ENCODE data around the gene SDS. TPM values are rescaled to one million over a fixed set of nuclear protein-coding genes. Genes with fewer than 3 reads are reported as not detected.

The SDS gene
- total RNA-seq, 1 donor from 2014 or later, result not detected

DNA sequence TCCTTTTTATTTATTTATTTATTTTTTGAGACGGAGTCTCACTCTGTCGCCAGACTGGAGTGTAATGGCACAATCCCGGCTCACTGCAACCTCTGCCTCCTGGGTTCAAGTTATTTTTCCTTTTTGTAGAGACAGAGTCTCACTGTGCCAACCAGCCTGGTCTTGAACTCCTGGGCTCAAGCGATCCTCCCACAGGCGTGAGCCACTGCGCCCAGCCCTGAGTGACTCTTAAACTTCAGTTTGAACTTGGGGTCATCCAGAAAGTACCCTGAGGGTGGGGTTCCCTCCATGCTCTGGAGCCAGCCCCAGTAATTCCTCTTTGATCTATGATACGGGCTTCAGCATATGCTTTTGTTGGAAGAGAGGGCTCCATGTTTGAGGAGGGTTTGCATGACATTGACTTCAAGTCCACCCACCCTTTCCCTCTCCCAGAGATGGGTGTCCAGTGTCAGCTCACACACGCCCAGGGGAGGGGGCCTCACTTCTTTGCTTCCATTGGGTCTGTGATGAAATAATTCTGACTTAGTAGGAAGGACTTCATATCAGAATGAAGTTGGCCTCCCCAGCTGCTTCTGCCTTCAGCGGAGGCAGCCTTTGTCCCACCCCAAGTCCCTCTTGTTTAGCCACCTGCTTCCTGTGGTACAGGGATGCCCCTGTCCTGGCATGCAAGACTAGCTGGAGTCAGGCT lies 11.9 kb downstream of the SDS start:
- Mint-ChIP-seq H3K9me3 (no peaks in the 10 kb centered on the region), H3K4me1 (ENCODE audit: low read depth) (no peaks in the 10 kb centered on the region)
- intact Hi-C loops (cut with micrococcal nuclease), result no loop called here

DNA sequence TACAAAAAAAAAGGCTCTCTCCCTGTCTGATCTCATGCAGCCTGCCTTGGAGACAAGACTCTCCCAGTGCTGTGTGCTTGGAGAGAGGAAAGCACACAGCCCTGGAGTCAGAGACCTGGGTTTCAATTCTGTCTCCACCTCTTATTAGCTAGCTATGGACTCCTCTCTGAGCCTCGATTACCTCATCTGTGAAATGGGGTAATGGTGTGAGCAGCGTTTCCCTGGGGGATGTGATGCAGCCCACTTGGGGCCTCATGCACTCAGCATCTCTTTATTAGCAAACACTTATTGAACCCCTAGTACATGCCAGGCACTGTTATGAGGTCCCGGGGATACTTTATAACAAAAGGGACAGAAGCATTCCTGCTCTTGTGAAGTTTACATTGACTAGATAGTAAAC lies 12.5 kb downstream of the SDS start:
- peaks cover 6% of the 10 kb centered on the region for H3K36me3 Mint-ChIP-seq (ENCODE audit: low read depth)
- H3K9me3 Mint-ChIP-seq, result no peaks in the 10 kb centered on the region
- intact Hi-C loops (cut with micrococcal nuclease), result no loop called here
- H3K4me1 Mint-ChIP-seq (ENCODE audit: low read depth), result no peaks in the 10 kb centered on the region
- H3K27me3 Mint-ChIP-seq (ENCODE audit: low read depth), result no peaks in the 10 kb centered on the region
- DNase-seq (ENCODE audit: low spot score), result no peak
- no peak overlapping the region for H3K27ac Mint-ChIP-seq
- H3K4me3 Mint-ChIP-seq (ENCODE audit: low read depth), result no peak overlapping the region

More for the DNA sequence above, 11.9 kb downstream of the SDS start:
- peaks cover 6% of the 10 kb centered on the region for H3K36me3 Mint-ChIP-seq (ENCODE audit: low read depth)
- H3K4me3 Mint-ChIP-seq (ENCODE audit: low read depth), result no peak overlapping the region
- H3K27me3 Mint-ChIP-seq (ENCODE audit: low read depth), result no peaks in the 10 kb centered on the region
- no peak overlapping the region for H3K27ac Mint-ChIP-seq
- no peak for DNase-seq (ENCODE audit: low spot score)

DNA sequence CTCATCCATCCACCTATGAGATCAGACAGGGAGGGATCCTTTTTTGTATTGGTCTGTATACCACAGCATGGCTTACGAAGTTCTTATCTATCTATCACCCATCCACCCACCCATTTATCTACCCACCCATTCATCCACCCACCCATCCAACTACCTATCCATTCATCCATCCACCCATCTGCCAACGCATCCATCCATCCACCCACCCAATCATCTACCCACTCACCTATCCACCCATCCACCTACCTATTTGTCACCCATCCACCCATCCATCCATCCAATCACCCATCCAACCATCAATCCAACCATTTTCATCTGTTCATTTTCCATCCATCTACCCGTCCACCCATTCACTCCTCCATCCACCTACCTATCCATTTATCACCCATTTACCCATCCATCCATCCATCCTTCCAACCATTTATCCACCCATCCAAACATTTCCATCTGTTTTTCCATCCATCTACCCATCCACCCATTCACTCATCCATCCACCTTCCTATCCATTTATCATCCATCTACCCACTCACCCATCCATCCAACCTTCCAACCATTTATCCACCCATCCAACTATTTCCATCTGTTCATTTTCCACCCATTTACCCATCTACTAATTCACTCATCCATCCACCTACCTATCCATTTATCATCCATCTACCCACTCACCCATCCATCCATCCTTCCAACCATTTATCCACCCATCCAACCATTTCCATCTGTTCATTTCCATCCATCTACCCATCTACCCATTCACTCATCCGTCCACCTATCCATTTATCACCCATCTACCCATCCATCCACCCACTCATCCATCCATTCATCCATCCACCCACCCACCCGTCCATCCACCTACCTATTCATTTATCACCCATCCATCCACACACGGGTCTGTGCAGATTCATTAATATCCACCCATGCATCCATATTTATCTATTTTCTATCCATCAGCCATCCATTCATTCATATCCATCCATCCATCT lies 13.3 kb downstream of the SDS start:
- no peak overlapping the region for H3K27ac Mint-ChIP-seq
- H3K27me3 Mint-ChIP-seq (ENCODE audit: low read depth), result no peaks in the 10 kb centered on the region
- H3K4me1 Mint-ChIP-seq (ENCODE audit: low read depth), result no peaks in the 10 kb centered on the region
- peaks cover 9% of the 10 kb centered on the region for H3K36me3 Mint-ChIP-seq (ENCODE audit: low read depth)
- no peak for DNase-seq (ENCODE audit: low spot score)
- no peaks in the 10 kb centered on the region for H3K9me3 Mint-ChIP-seq
- intact Hi-C loops (cut with micrococcal nuclease), result no loop called here
- no peak overlapping the region for H3K4me3 Mint-ChIP-seq (ENCODE audit: low read depth)

DNA sequence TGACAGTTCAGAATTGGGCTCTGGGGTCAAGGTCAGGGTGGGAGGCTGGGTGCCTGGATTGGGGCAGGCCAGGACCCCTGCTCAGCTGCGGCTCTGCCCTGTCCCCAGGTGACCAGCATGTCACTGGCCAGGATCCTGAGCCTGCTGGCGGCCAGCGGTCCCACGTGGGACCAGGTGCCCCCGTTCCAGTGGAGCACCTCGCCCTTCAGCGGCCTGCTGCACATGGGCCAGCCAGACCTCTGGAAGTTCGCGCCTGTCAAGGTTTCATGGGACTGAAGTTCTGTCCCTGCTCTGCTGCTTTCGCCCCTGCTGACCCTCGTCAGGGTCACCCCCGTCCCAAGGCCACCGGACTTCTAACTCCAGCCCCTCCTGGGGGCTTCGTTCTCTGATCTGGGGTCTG lies 15.3 kb downstream of the SDS start:
- Mint-ChIP-seq H3K4me3 (ENCODE audit: low read depth) (no peak overlapping the region), H3K27ac (no peak overlapping the region), H3K27me3 (ENCODE audit: low read depth) (no peaks in the 10 kb centered on the region), H3K9me3 (no peaks in the 10 kb centered on the region), H3K4me1 (ENCODE audit: low read depth) (no peaks in the 10 kb centered on the region), H3K36me3 (ENCODE audit: low read depth) (peaks cover 9% of the 10 kb centered on the region)
- intact Hi-C loops (cut with micrococcal nuclease), result no loop called here
- no peak for DNase-seq (ENCODE audit: low spot score)

DNA sequence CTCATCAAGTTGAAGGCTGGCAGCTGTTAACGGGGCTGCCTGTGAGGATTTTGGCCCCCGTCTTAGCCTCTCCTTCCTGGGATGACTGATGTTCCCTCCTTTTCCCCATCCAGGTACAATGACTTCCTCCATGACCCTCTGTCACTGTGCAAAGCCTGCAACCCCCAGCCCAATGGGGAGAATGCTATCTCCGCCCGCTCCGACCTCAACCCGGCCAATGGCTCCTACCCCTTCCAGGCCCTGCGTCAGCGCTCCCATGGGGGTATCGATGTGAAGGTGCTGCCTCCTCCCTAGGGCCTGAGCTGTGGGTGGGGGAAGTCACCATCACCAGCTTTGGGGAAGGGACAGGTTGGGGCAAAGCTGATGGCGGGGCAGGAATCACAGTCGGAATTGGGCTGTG lies 16.1 kb downstream of the SDS start:
- no peak overlapping the region for H3K27ac Mint-ChIP-seq
- intact Hi-C loops (cut with micrococcal nuclease), result no loop called here
- no peak overlapping the region for H3K4me3 Mint-ChIP-seq (ENCODE audit: low read depth)
- no peak for DNase-seq (ENCODE audit: low spot score)
- H3K9me3 Mint-ChIP-seq, result no peaks in the 10 kb centered on the region
- H3K27me3 Mint-ChIP-seq (ENCODE audit: low read depth), result no peaks in the 10 kb centered on the region
- no peaks in the 10 kb centered on the region for H3K4me1 Mint-ChIP-seq (ENCODE audit: low read depth)
- H3K36me3 Mint-ChIP-seq (ENCODE audit: low read depth), result peaks cover 9% of the 10 kb centered on the region

DNA sequence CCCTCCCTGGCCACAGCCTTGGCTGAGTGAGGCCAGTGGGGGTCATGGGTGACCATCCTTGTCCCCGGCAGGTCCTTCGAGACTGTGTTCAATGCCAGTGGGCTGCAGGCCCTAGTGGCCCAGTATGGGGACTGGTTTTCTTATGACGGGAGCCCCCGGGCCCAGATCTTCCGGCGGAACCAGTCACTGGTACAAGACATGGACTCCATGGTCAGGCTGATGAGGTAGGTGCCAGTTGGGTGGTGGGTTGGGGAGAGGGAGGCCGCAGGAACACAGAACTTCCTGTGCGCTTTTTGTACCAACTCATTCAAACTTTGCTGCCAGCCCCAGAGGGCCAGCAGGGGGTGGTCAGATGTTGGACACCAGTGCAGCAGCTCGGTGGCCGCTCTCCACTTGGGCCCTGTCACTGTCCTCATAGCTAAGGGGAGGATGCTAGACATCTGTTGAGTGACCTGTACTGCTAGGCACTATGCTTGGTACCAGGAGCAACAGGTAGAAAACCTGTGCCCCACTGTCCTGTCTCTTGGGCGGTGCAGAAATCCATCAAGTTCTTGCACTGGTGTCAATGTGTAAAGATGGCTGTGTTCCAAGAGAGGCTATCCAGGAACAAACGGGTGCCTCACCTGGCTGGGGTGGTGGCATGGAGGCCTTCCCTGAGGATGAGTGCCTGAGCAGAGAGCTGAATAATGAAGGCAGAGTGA lies 16.7 kb downstream of the SDS start:
- no peak overlapping the region for H3K27ac Mint-ChIP-seq
- no peak overlapping the region for H3K4me3 Mint-ChIP-seq (ENCODE audit: low read depth)
- no peaks in the 10 kb centered on the region for H3K27me3 Mint-ChIP-seq (ENCODE audit: low read depth)
- intact Hi-C loops (cut with micrococcal nuclease), result no loop called here
- H3K36me3 Mint-ChIP-seq (ENCODE audit: low read depth), result peaks cover 9% of the 10 kb centered on the region
- H3K9me3 Mint-ChIP-seq, result no peaks in the 10 kb centered on the region
- DNase-seq (ENCODE audit: low spot score), result no peak
- no peaks in the 10 kb centered on the region for H3K4me1 Mint-ChIP-seq (ENCODE audit: low read depth)

DNA sequence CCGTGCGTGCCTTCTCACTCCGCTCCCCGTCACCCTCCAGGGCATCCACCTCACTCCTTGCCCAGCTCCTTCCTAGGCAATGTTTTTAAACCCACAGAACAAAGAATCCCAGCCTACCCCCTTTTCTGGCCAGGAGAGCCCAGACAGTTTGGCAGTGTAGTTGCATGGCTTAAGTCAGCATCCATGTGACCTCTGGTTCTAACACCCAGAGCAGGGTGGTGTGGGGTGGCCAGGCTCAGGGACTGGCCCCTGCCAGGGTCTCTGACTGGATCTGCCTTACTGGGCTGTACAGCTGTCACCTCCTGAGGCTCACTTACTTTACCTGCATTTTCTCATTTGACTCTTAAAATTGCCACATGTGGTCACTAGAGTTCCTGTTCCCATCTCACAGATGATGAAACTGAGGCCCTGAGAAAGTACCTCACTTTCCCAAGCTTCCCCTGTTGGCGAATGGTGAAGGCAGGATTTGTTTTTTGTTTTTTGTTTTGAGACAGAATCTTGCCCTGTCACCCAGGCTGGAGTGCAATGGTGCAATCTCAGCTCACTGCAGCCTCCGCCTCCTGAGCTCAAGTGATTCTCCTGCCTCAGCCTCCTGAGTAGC lies 18.3 kb downstream of the SDS start:
- no peak for DNase-seq (ENCODE audit: low spot score)
- Mint-ChIP-seq H3K4me3 (ENCODE audit: low read depth) (no peak overlapping the region), H3K9me3 (no peaks in the 10 kb centered on the region), H3K4me1 (ENCODE audit: low read depth) (no peaks in the 10 kb centered on the region), H3K36me3 (ENCODE audit: low read depth) (peaks cover 12% of the 10 kb centered on the region), H3K27me3 (ENCODE audit: low read depth) (no peaks in the 10 kb centered on the region), H3K27ac (no peak overlapping the region)
- intact Hi-C loops (cut with micrococcal nuclease), result no loop called here

DNA sequence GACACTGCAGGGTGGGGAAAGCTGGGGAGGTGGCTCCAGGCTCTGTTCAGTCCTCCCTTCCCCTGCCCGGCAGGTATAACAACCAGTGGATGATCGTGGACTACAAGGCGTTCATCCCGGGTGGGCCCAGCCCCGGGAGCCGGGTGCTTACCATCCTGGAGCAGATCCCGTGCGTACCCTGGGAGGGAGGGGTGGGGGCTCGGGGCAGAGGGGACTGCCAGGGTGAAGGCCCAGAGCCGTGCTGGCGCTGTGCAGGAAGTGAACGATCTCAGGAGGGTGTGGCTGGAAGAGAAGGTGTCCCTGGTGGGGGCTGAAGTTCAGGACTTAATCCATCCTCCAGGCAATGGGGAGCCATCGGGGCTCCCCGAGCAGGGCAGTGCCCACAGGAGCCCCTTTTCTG lies 18.9 kb downstream of the SDS start:
- Mint-ChIP-seq H3K27ac (no peak overlapping the region), H3K9me3 (no peaks in the 10 kb centered on the region)
- intact Hi-C loops (cut with micrococcal nuclease), result no loop called here

DNA sequence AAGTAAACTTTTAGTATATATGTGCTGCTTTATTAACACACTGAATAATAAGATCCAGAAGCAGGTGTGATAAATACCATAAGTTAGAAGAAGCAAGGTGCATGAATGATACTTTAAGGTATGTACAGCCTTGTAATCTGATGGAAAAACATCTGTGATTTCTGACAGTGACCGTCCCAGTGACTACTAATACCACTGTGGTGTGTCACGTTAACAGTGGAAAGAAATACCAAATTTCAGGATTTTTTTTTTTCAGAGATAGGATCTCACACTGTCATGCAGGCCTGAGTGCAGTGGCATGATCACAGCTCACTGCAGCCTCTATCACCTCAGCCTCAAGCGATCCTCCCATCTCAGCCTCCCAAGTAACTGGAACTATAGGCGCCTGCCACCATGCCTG lies 21.5 kb downstream of the SDS start:
- Mint-ChIP-seq H3K9me3 (no peaks in the 10 kb centered on the region), H3K27ac (no peak overlapping the region), H3K4me3 (ENCODE audit: low read depth) (no peak overlapping the region), H3K4me1 (ENCODE audit: low read depth) (no peaks in the 10 kb centered on the region), H3K27me3 (ENCODE audit: low read depth) (no peaks in the 10 kb centered on the region), H3K36me3 (ENCODE audit: low read depth) (peaks cover 10% of the 10 kb centered on the region)
- intact Hi-C loops (cut with micrococcal nuclease), result no loop called here
- DNase-seq (ENCODE audit: low spot score), result no peak

More for the DNA sequence above, 18.9 kb downstream of the SDS start:
- no peak for DNase-seq (ENCODE audit: low spot score)
- Mint-ChIP-seq H3K36me3 (ENCODE audit: low read depth) (peaks cover 12% of the 10 kb centered on the region), H3K4me1 (ENCODE audit: low read depth) (no peaks in the 10 kb centered on the region), H3K4me3 (ENCODE audit: low read depth) (no peak overlapping the region), H3K27me3 (ENCODE audit: low read depth) (no peaks in the 10 kb centered on the region)

DNA sequence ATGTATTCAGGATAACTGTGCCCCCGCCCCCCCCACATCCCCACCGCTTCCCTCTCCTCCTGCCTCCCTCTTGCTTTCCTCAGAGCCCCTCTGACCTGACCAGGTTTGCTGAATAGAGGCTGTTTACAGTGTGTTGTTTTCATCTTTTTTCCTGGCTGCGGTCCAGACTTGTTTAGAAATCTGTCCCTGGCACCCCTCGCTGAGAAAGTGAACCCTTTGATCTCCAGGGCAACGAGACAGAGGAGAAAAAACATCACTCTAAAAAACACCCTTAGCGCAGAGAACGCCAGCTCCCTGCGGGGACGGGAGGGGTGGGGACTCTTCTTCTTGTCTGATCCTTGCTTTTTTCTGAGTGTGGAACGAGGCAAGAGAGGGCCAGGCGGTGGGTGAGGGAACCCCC lies 22.5 kb downstream of the SDS start:
- no peaks in the 10 kb centered on the region for H3K27me3 Mint-ChIP-seq (ENCODE audit: low read depth)
- no peak for DNase-seq (ENCODE audit: low spot score)
- H3K9me3 Mint-ChIP-seq, result no peaks in the 10 kb centered on the region
- intact Hi-C loops (cut with micrococcal nuclease), result no loop called here
- H3K4me1 Mint-ChIP-seq (ENCODE audit: low read depth), result no peaks in the 10 kb centered on the region
- peaks cover 13% of the 10 kb centered on the region for H3K36me3 Mint-ChIP-seq (ENCODE audit: low read depth)
- H3K27ac Mint-ChIP-seq, result no peak overlapping the region
- H3K4me3 Mint-ChIP-seq (ENCODE audit: low read depth), result no peak overlapping the region

DNA sequence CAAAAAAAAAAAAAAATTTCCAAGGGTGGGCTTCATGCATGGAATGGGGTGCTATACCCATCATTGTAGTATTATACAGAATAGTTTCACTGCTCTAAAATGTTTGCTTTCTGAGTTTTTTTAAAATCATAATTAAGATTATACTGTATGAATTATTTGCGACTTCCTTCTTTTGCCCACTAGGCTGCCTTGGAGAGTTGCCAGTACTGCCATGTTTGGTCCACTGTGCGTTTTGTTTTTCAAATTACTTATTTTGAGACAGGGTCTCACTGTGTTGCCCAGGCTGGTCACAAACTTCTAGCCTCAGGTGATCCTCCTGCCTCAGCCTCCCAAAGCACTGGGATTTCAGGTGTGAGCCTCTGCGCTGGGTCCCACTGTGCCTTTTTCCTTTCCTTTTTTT lies 25.4 kb downstream of the SDS start:
- peaks cover 22% of the 10 kb centered on the region for H3K36me3 Mint-ChIP-seq (ENCODE audit: low read depth)
- H3K9me3 Mint-ChIP-seq, result no peaks in the 10 kb centered on the region
- H3K4me3 Mint-ChIP-seq (ENCODE audit: low read depth), result no peak overlapping the region
- no peak overlapping the region for H3K27ac Mint-ChIP-seq
- no peaks in the 10 kb centered on the region for H3K4me1 Mint-ChIP-seq (ENCODE audit: low read depth)
- no peaks in the 10 kb centered on the region for H3K27me3 Mint-ChIP-seq (ENCODE audit: low read depth)
- intact Hi-C loops (cut with micrococcal nuclease), result no loop called here
- no peak for DNase-seq (ENCODE audit: low spot score)

DNA sequence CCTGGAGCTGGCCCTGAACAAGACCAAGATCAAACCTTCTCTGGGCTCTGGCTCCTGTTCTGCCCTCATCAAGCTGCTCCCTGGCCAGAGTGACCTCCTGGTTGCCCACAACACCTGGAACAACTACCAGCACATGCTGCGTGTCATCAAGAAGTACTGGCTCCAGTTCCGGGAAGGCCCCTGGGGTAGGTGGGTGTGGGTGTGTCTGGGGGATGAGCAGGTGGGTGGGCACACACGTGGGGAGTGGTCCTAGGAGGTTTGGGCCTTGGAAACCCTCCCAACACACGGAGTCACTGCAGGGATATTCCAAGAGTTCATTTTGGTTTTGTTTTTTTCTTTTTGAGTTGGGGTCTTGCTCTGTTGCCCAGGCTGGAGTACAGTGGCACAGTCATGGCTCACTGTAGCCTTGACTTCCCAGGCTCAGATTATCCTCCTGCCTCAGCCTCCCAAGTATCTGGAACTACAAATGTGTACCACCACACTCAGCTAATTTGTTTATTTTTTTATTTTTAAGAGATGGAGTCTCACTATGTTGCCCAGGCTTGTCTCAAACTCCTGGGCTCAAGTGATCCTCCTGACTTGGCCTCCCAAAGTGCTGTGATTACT lies 28.8 kb downstream of the SDS start:
- peaks cover 20% of the 10 kb centered on the region for H3K36me3 Mint-ChIP-seq (ENCODE audit: low read depth)
- no peaks in the 10 kb centered on the region for H3K4me1 Mint-ChIP-seq (ENCODE audit: low read depth)
- intact Hi-C loops (cut with micrococcal nuclease), result no loop called here
- no peak overlapping the region for H3K4me3 Mint-ChIP-seq (ENCODE audit: low read depth)
- H3K27me3 Mint-ChIP-seq (ENCODE audit: low read depth), result no peaks in the 10 kb centered on the region
- DNase-seq (ENCODE audit: low spot score), result no peak
- no peak overlapping the region for H3K27ac Mint-ChIP-seq
- no peaks in the 10 kb centered on the region for H3K9me3 Mint-ChIP-seq

Data from activated T-helper 2 cell treated with anti-CD3 and anti-CD28 coated beads, Interferon-gamma antibody, Interleukin-2, Interleukin-4, amounts not matched to agents 10 μg/mL and 5 μg/mL and 100 μg/mL, durations not matched to agents 14 hours and 24 hours and 36 hours (primary cell).